Measurements from ENCODE around the gene DCAF11.
A peak's percentile ranks its signal among the peaks of the same experiment; 100 is the strongest.

The DCAF11 gene

GRCh38 chr14:24139272-24139934 is 24.8 kb downstream of the DCAF11 start:
- DNase-seq (ENCODE audit: low read depth in 2 of 2): no peak

GRCh38 chr14:24141097-24141880 is 26.7 kb downstream of the DCAF11 start, which contains the start of gene EMC9:
TSS of gene EMC9 (minus strand) at chr14:24141591. CDS start at chr14:24141304, 287 bp downstream.
- DNase-seq (ENCODE audit: low read depth in 2 of 2): peak; percentile 97 to 99

- no peak for DNase-seq (ENCODE audit: low read depth in 2 of 2)
Measured at GRCh38 chr14:24143511-24143910, 28.9 kb downstream of the DCAF11 start.

GRCh38 chr14:24144451-24144850 is 29.9 kb downstream of the DCAF11 start:
- DNase-seq (ENCODE audit: low read depth in 2 of 2): no peak

- DNase-seq (ENCODE audit: low read depth in 2 of 2): no peak
Measured at GRCh38 chr14:24145219-24145618, 30.6 kb downstream of the DCAF11 start.

GRCh38 chr14:24145690-24146452 is 31.3 kb downstream of the DCAF11 start:
- no peak for DNase-seq (ENCODE audit: low read depth in 2 of 2)

- DNase-seq (ENCODE audit: low read depth in 2 of 2): peak; percentile 68 to 69
Measured at GRCh38 chr14:24146453-24146977, 31.9 kb downstream of the DCAF11 start, which contains the start of gene PSME2. TSS of gene PSME2 (minus strand) at chr14:24146610. CDS start at chr14:24146581, 29 bp downstream.

GRCh38 chr14:24146978-24147760 is 32.6 kb downstream of the DCAF11 start, which contains the start of gene RNF31:
TSS of gene RNF31 (plus strand) at chr14:24147498. CDS start at chr14:24147699, 201 bp downstream.
- peak; percentile 92 to 97 for DNase-seq (ENCODE audit: low read depth in 2 of 2)

- DNase-seq (ENCODE audit: low read depth in 2 of 2): no peak
Measured at GRCh38 chr14:24147761-24148428, 33.3 kb downstream of the DCAF11 start.

GRCh38 chr14:24149302-24149969 is 34.9 kb downstream of the DCAF11 start:
- DNase-seq (ENCODE audit: low read depth in 2 of 2): no peak

- no peak for DNase-seq (ENCODE audit: low read depth in 2 of 2)
Measured at GRCh38 chr14:24150061-24150460, 35.5 kb downstream of the DCAF11 start.

GRCh38 chr14:24150567-24150966 is 36.0 kb downstream of the DCAF11 start:
- DNase-seq (ENCODE audit: low read depth in 2 of 2): no peak

- no peak for DNase-seq (ENCODE audit: low read depth in 2 of 2)
Measured at GRCh38 chr14:24150993-24151392, 36.4 kb downstream of the DCAF11 start.

- DNase-seq (ENCODE audit: low read depth in 2 of 2): no peak
Measured at GRCh38 chr14:24151404-24152080, 37.0 kb downstream of the DCAF11 start.

- DNase-seq (ENCODE audit: low read depth in 2 of 2): no peak
Measured at GRCh38 chr14:24155100-24155499, 40.5 kb downstream of the DCAF11 start.

- no peak for DNase-seq (ENCODE audit: low read depth in 2 of 2)
Measured at GRCh38 chr14:24156840-24157239, 42.3 kb downstream of the DCAF11 start.

GRCh38 chr14:24157331-24157730 is 42.8 kb downstream of the DCAF11 start:
- DNase-seq (ENCODE audit: low read depth in 2 of 2): no peak

GRCh38 chr14:24159777-24160498 is 45.4 kb downstream of the DCAF11 start:
- DNase-seq (ENCODE audit: low read depth in 2 of 2): no peak

GRCh38 chr14:24160499-24160849 is 45.9 kb downstream of the DCAF11 start:
- DNase-seq (ENCODE audit: low read depth in 2 of 2): no peak

Measured in stimulated activated CD8-positive, alpha-beta memory T cell treated with anti-CD3 and anti-CD28 coated beads, Interleukin-15, amount 100 ng/mL, for 4 hours (primary cell).